Neuron (in vitro differentiated cells): ENCODE data around the gene COL4A1.
A peak's percentile ranks its signal among the peaks of the same experiment; 100 is the strongest.
"Not testable (repeated sequence)": the region's sequence is repeated elsewhere in the genome, so short reads cannot be mapped to it uniquely, and the experiment has no call there.

Experiments
- H2AFZ ChIP-seq: one replicate; pipeline ENCODE4 v1.6.1; 2013; ENCODE audit warnings: low read depth, mild to moderate bottlenecking, inconsistent platforms, low read length, moderate library complexity
- H3K27me3 ChIP-seq: one replicate; pipeline ENCODE4 v1.6.1; 2013; ENCODE audit warnings: low read length; ENCODE audit not compliant: insufficient read depth
- H3K36me3 ChIP-seq: one replicate; pipeline ENCODE4 v1.6.1; 2013; ENCODE audit warnings: low read length; ENCODE audit not compliant: insufficient read depth
- H3K4me1 ChIP-seq: one replicate; pipeline ENCODE4 v1.6.1; 2013; ENCODE audit warnings: low read length; ENCODE audit not compliant: insufficient read depth
- H3K4me3 ChIP-seq: 2 replicates; pipeline ENCODE4 v1.5.1; 2013; ENCODE audit warnings: mild to moderate bottlenecking, low read length, moderate library complexity
- H3K9me3 ChIP-seq: one replicate; pipeline ENCODE4 v1.6.1; 2013; ENCODE audit warnings: low read length

COL4A1 gene

DNA sequence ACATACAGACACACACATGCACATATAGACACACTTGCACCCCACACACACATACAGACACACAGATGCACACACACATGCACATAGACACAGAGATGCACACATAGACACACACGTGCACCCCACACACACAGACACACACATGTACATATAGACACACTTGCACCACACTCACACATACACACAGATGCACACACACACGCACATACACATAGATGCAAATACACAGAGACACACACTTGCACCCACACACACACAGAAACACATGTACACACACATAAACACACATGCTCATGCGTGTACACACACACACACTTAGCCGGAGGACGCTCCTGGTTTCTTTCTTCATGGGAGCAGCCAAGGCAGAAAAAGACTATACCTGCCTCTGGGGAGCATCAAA lies 10.1 kb upstream of the COL4A1 start:
- Histone ChIP-seq H3K27me3 (no peaks in the 10 kb centered on the region), H2AFZ (no peak overlapping the region), H3K4me3 (no peak overlapping the region), H3K4me1 (no peaks in the 10 kb centered on the region), H3K36me3 (peaks cover 13% of the 10 kb centered on the region), H3K9me3 (no peaks in the 10 kb centered on the region)

DNA sequence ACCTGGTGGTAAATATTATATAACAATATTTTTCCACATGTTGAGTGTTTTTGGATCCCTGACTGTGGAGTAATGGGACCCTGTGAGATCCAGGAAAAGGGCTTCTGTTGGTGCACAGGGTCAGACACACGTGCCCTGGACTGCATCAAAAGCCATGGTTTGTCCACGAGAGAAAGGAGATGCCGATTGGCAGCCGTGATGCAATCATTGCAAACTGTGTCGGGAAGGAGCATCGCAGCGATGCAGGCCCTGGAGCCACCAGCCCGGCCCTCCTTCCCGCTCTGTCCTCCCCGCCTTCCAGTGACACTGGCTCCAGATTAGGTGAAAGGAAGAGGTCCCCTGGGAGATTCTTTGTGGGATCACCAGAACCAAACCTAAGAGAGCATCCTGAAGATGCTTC lies 9.2 kb upstream of the COL4A1 start:
- Histone ChIP-seq H3K4me1 (no peaks in the 10 kb centered on the region), H2AFZ (no peak overlapping the region), H3K9me3 (no peaks in the 10 kb centered on the region), H3K4me3 (no peak overlapping the region), H3K27me3 (no peaks in the 10 kb centered on the region), H3K36me3 (peaks cover 16% of the 10 kb centered on the region)

DNA sequence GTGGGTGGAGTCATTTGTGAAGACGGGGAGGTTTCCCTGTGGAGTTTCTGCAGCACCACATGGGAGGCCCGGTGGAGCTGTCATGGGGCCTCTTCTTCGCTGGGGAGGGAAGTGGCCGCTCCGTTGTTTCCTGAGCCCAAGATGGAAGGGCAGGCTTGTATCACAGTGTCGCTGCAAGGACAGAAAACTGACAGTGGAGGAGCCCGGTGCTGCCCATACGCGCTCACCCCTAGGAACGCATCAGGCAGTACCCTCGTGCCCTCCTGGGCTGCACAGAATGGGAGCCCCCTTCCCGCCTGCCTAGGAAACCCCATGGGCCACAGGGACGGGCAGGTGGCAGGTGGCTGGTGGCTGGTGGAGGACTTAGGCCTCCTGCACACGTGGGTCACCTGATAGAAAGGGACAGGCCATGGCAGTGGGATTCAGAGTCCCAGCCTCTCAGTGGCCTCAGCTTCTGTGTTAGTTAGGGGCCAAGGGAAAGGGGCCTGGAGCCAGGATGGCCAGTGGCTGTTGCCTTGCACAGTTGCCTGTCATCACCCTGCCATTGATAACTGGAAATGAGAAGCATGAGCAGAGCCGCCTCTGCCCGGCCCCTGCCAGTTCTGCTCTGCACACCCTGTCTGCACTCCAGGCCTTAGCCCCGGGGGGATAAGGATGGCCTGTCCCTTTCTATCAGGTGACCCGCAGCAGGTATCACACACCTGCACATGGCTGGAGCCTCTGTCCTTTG lies 7.7 kb upstream of the COL4A1 start:
- H3K36me3 ChIP-seq: peaks cover 26% of the 10 kb centered on the region
- H3K27me3 ChIP-seq: no peaks in the 10 kb centered on the region
- no peak overlapping the region for H2AFZ ChIP-seq
- H3K4me1 ChIP-seq: no peaks in the 10 kb centered on the region
- no peaks in the 10 kb centered on the region for H3K9me3 ChIP-seq
- no peak overlapping the region for H3K4me3 ChIP-seq

DNA sequence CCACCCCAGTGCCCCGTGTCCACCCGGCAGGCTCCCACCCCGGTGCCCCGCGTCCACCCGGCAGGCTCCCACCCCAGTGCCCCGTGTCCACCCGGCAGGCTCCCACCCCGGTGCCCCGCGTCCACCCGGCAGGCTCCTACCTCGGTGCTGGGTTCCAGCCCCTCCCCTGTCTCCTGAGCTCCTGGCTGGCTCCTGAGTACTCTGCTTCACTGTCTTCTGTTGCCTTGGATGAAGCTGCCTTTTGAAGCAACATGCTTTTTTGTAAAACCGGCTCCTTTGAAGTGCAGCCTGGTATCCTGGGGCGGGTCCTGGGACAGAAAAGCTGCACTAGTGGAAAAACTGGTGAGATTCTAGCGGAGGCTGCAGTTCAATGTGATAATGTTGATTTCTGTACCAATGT lies 6.8 kb upstream of the COL4A1 start:
- H3K4me1 ChIP-seq, H3K9me3 ChIP-seq, H3K27me3 ChIP-seq, H2AFZ ChIP-seq, H3K4me3 ChIP-seq: not testable (repeated sequence)
- H3K36me3 ChIP-seq: peaks cover 26% of the 10 kb centered on the region

DNA sequence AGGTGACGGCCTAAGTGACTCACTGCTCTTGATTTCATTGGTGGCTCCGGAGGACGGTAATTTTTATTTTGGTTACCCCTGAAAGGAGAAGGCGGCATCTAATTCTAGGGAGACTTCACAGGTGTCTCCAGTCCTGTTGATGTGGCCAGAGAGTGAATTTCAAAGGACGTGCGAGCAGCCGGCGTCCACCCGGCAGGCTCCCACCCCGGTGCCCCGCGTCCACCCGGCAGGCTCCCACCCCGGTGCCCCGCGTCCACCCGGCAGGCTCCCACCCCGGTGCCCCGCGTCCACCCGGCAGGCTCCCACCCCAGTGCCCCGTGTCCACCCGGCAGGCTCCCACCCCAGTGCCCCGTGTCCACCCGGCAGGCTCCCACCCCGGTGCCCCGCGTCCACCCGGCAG lies 6.3 kb upstream of the COL4A1 start:
- H3K36me3 ChIP-seq: peaks cover 26% of the 10 kb centered on the region
- H3K4me3 ChIP-seq: not testable (repeated sequence)
- peaks cover 10% of the 10 kb centered on the region for H3K4me1 ChIP-seq

DNA sequence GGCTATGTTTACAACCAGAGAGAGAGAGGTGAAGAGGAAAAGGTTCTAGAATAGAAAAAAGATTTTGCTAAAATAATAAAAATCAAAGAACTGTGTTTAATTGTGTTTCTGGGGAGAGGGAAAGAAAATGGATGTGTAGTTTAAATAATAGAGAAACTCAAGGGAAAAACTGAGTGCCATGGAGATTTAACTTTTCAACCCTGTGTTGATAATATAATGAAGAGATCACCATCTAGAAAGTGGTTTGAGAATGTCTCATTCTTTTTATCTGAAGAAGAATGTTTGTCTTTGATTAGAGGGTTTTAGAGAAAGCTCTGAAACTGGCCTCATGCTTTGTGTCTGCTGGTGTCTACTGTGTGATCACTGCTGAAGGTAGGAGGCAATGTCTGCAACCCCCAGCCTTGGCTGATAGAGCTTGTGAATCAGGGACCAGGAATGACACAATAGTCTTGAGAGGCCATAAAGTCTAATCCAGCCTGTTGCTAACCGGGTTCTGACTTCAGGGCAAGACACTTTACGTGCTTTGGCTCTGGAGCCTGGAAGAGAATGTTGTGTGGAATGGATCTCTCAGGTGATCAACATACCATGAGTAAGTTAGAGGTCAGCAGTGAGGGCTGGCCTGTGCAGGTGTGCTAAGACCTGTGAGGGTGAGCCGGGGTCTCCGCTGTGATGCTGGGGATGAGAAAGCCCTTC lies 5.5 kb upstream of the COL4A1 start:
- no peak overlapping the region for H3K4me3 ChIP-seq
- H3K4me1 ChIP-seq: peaks cover 10% of the 10 kb centered on the region
- H2AFZ ChIP-seq: no peak overlapping the region
- H3K36me3 ChIP-seq: peaks cover 26% of the 10 kb centered on the region
- H3K27me3 ChIP-seq: no peaks in the 10 kb centered on the region
- no peaks in the 10 kb centered on the region for H3K9me3 ChIP-seq

More for the DNA sequence above, 6.3 kb upstream of the COL4A1 start:
- not testable (repeated sequence) for H3K27me3 ChIP-seq, H3K9me3 ChIP-seq, H2AFZ ChIP-seq

DNA sequence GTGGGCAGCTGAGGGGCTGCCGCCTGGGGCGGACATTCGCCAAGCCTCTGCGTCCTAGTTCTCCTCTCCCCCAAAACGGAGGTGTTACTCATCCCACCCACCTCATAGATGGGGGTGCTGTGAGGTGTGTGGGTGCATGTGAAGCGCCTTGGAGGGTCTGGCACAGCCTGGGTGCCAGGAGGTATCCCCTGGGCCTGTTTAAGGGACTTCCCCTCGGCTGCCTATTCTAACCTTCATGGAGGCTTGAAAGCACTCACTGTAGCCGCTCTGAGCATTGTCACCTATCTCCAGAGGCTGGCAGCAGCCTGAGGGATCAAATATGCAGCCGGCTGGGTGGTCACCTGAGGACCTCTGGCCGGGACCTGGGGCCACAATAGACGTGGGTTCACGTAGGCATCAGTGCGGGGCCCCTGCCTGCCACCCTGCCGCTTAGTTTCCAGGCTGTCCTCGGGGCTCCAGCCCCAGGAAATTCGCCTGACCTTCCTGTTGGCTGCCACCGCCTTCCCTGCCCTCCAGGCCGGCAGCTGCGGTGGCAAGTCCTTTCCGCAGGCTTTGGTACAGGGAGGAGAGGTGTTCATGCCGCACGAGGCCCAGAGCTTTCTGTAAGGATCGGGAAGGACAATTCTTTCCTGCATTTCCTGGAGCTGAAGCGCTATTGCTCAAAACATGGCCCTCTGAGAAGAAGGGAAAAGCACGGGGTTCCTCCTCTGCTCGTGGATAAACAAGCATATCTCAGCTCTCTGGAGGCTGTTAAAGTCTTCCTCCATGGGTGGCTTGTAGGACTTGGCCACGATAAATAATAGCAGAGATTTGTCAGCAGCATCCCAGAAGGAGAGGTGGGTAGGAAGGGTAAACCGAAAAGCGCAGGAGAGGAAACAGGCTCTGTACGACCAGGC lies 4.7 kb upstream of the COL4A1 start:
- Histone ChIP-seq H3K4me3 (no peak overlapping the region), H3K4me1 (peaks cover 10% of the 10 kb centered on the region), H3K36me3 (peaks cover 21% of the 10 kb centered on the region), H3K27me3 (no peaks in the 10 kb centered on the region), H2AFZ (no peak overlapping the region), H3K9me3 (no peaks in the 10 kb centered on the region)

DNA sequence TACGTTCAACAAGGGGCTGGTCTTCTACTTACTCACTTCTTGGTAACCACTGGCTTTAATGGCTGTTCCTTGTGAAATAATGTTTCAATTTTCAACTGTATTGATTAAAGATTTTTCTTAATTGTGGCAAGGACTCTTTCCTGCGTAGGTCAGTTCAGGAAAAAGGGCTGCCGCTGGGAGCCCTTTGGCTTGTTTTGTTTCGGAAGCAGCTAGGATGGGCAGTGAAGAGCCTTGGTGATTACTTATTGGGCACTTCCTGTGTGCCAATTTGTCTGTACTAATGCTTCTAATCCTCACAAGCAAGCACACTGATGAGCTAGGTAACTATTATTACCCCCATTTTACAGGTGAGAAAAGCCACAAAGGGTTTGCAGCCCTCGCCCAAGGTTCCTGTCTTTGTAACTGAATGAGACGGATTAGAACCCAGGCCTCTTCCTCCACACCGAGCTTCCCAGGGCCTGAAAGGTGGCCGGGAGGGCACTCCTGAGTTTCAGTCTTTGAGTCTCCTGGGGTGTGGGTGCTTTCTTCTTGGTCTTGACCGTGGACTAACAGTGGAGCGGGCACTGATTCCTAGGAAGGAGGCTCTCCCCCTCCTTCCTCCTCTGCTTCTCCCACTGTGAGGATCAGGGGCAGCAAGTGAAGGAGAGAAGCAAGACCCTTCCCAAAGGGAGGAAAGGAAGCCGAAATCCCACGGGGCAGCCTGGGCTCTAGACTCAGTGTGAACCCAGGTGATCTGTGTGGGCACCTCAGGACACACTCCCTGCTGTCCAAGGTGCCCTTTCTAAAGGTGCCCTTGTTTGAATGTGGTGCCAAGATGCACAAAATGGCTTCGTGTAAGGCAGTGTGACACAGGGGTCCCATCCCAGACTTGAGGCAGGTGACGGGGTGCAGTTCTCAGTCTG lies 3.8 kb upstream of the COL4A1 start:
- Histone ChIP-seq H3K27me3 (no peaks in the 10 kb centered on the region), H3K9me3 (no peaks in the 10 kb centered on the region), H2AFZ (no peak overlapping the region), H3K4me1 (peaks cover 14% of the 10 kb centered on the region), H3K4me3 (no peak overlapping the region), H3K36me3 (peaks cover 18% of the 10 kb centered on the region)

DNA sequence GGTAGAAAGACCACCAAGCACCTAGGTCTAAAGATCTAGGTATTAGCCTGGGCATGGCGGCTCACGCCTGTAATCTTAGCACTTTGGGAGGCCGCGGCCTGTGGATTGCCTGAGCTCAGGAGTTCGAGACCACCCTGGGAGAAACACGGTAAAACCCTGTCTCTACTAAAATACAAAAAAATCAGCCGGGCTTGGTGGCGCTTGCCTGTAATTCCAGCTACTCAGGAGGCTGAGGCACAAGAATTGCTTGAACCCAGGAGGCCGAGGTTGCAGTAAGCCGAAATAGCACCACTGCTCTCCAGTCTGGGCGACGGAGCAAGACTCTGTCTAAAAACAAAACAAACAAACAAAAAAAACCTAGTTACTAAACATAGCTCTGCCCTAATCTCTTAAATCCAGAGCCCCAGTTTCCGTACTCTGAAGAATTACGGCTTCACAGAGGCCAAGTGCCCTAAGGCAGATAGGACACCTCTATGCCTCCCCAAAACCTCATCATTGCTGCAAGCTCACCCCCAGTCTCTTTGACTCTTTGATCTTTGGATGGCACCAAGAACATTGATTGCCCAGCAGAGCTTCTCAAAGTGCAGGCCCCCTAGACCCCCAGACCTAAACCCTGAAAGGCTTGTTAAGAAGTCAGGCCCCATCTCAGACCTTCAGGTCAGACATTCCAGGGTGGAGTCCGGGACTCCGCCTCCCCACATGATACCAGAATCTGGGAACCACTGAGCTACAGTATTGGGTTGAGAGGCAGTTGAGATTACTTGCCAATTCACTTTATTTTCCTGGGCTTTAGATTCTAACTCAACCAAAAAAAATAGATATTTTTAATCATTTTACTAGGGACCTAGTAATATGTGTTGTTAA lies 2.9 kb upstream of the COL4A1 start:
- peaks cover 18% of the 10 kb centered on the region for H3K36me3 ChIP-seq
- peak overlapping the region; percentile 66 for H3K4me3 ChIP-seq
- H3K4me1 ChIP-seq: peaks cover 23% of the 10 kb centered on the region
- no peaks in the 10 kb centered on the region for H3K27me3 ChIP-seq
- H3K9me3 ChIP-seq: no peaks in the 10 kb centered on the region
- H2AFZ ChIP-seq: no peak overlapping the region

DNA sequence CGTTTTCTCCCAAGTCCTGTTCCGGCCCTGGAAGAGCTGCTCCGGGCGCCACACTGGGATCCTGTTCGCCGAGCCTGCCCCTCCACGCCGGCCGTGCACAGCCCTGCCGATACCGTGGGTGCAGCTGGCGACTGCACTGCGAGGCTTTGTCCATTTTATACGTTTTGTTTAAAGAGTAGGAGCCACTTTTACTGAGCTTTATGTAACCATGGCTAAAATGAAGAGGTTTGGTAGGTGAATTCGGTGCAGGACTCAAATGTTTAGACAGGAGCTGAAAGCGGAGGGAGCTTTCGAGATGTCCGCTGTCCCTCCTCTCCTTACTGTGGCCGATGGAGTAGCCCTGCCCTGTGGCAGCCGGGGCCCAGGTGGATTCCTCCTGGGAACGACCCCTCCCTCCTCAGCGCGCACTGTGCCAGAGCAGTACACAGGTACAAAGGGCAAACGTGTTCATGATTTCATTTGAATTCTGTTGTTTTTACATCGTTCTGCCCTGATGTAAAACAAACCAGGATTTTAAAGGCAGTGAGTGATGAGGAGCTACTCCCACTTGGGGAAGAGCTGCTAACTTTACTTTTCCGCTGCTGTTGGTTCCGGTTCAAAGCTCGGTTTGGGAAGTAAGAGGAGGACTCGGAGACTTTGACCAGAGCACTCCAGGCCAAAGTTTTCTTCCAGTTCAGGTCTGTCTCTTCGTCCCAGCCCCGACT lies 1.9 kb upstream of the COL4A1 start:
- Histone ChIP-seq H3K36me3 (peaks cover 16% of the 10 kb centered on the region), H2AFZ (peak overlapping the region; percentile 94), H3K4me3 (peak overlapping the region; percentile 66), H3K27me3 (no peaks in the 10 kb centered on the region), H3K4me1 (peaks cover 23% of the 10 kb centered on the region), H3K9me3 (no peaks in the 10 kb centered on the region)

DNA sequence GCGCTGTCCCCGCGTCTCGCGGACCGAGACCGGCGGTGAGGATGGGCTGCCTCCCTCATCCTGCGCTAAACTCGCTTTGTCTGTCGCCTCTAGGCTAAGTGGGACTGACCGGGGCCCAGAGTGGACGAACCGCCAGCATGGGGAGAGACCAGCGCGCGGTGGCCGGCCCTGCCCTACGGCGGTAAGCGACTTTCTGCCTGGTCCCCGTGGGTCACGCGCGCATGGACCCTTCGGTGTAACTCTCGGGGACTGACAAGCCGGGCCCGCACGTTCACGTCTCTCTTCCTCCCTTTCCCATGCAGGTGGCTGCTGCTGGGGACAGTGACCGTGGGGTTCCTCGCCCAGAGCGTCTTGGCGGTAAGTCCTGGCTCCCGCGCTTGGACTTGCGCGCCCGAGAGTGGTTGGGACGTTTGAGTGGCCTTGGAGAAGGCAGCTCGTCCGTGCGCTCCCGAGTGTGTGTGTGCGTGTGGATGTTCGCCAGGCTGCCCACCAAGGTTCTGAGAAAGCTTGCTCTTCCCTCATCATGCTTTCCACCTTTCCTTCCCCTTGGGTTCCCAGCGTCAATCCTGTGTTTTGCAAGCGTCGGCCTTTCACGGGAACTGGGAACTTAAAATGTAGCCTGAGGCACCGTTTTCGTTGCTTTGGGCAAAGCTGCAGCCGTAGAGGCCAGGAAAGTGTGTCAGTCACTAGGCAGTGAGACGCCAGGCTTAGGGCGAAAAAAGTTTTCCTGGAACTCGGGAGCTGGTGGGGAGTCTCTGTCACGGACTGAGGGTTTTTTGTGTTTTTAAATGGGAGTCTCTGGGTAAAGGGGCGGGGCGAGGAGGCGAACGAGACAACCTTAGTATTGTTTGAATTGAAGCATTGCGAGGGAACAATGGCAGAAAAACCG lies 1.1 kb upstream of the COL4A1 start:
- H3K27me3 ChIP-seq: no peaks in the 10 kb centered on the region
- peak overlapping the region; percentile 66 for H3K4me3 ChIP-seq
- H3K9me3 ChIP-seq: no peaks in the 10 kb centered on the region
- H3K4me1 ChIP-seq: peaks cover 23% of the 10 kb centered on the region
- peak overlapping the region; percentile 94 for H2AFZ ChIP-seq
- H3K36me3 ChIP-seq: peaks cover 16% of the 10 kb centered on the region
